ENCODE results near the gene RANGAP1. TPM values are rescaled to one million over a fixed set of nuclear protein-coding genes. Genes with fewer than 3 reads are reported as not detected.
A peak's percentile ranks its signal among the peaks of the same experiment; 100 is the strongest.

The RANGAP1 gene
- total and polyA plus RNA-seq, 2 of the 13 experiments (the other 11 are each of a cell fraction or from before 2014, with no cell fraction given), result 51.8 to 83.9 TPM

DNA sequence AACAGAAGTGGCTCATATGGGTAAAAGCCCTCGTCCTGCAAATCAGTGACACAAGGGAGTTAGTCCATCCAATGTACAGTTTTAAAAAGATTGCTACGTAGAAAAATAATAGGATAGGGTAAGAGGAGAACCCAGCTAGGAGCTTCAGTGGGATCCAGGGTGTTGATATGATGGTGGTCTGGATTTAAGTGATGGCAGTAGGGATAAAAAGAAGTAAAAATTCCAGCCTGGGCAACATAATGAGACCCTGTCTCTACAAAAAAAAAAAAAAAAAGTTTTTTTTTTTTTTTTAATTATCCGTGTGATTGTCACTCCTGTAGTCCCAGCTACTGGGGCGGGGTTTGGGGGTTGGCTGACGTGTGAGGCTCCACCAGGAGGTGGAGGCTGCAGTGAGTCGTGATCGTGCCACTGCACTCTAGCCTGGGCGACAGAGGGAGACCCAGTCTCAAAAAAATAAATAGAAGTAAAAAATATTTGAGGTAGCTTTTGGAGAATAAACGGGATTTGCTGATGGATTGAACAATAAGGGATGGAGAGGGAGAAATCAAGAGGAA is 87.9 kb downstream of the RANGAP1 start:
- peak overlapping the region; percentile 49; the same call in 1 of the 2 replicates for H3K9ac ChIP-seq (ENCODE audit: insufficient read depth, low read depth, low read length)
- peak overlapping the region; percentile 58 to 87 (median 61) for H3K4me3 ChIP-seq (replicated peaks in 1 of 3; ENCODE audit: insufficient read depth in 1 of 3, low read depth in 2 of 3, low read length in 3 of 3)
- peak; percentile 25; the same call in 2 of the 3 replicates for ATAC-seq
- in situ Hi-C loops (cut with HindIII; ENCODE audit: extremely low pct_ligation_motif_present, low pct_unique_long_range_greater_than_20kb), result no loop called here
- no peaks in the 10 kb centered on the region for H3K9me3 ChIP-seq (ENCODE audit: low read length)
- intact Hi-C loops (cut with micrococcal nuclease; ENCODE audit: unreplicated experiment), result no loop called here
- no peak for DNase-seq (ENCODE audit: low spot score)
- H3K27ac ChIP-seq (ENCODE audit: extremely low read length, insufficient read depth, low read length), result no peak overlapping the region
- WGBS (ENCODE audit: low lambda C conversion rate), result 2% methylated on average over 9 of the region's 9 CpGs
- BruUV-seq (replicated peaks), result no TSS peak
- no peaks in the 10 kb centered on the region for H4K20me1 ChIP-seq (ENCODE audit: insufficient read depth, low read length)
- no peaks in the 10 kb centered on the region for H3K79me2 ChIP-seq (ENCODE audit: insufficient read depth, low read length)
- FAIRE-seq, result no peak
- H3K4me1 ChIP-seq (ENCODE audit: insufficient read depth, low read length), result peaks cover 37% of the 10 kb centered on the region
- H3K36me3 ChIP-seq (replicated peaks in 1 of 2; ENCODE audit: control insufficient read depth in 1 of 2, insufficient read depth in 2 of 2, low read length in 2 of 2), result no peaks in the 10 kb centered on the region
- peaks cover 0 to 2% of the 10 kb centered on the region in 2 experiments; a peak in 1 of 5 replicates for H3K27me3 ChIP-seq (ENCODE audit: control insufficient read depth in 1 of 2, insufficient read depth in 2 of 2, low read length in 2 of 2)
- peak overlapping the region; percentile 78 for H2AFZ ChIP-seq (ENCODE audit: low read length)
- POLR2A ChIA-PET, result no interaction called here
- CTCF ChIA-PET (ENCODE audit: low intra/inter-chr PET ratio, low total read pairs), result no interaction called here
- peak overlapping the region; percentile 81 for H3K4me2 ChIP-seq (ENCODE audit: low read depth, low read length)
- peak; percentile 4; the same call in 1 of the 2 replicates for TF ChIP-seq ZNF292 (CRISPR knock-in tag; IDR thresholded peaks at IDR 0.05; ENCODE audit: borderline replicate concordance, low read depth)
- 0 out of 2 replicates have a peak, but pooled peaks have one; percentile 2 for TF ChIP-seq ZNF589 (CRISPR knock-in tag; conservative IDR thresholded peaks at IDR 0.05)
- TF ChIP-seq, protein P1, sequence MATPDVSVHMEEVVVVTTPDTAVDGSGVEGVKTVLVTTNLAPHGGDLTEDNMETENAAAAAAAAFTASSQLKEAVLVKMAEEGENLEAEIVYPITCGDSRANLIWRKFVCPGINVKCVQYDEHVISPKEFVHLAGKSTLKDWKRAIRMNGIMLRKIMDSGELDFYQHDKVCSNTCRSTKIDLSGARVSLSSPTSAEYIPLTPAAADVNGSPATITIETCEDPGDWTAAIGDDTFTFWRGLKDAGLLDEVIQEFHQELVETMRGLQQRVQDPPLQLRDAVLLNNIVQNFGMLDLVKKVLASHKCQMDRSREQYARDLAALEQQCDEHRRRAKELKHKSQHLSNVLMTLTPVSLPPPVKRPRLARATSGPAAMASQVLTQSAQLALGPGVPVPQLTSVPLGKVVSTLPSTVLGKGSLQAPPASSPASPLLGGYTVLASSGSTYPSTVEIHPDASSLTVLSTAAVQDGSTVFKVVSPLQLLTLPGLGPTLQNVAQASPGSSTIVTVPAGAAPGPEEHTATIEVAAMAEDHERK (CRISPR knock-in tag; IDR thresholded peaks at IDR 0.05; ENCODE audit: low read depth), result no peak
- no peak for TF ChIP-seq IRF9 (CRISPR knock-in tag; IDR thresholded peaks at IDR 0.05; ENCODE audit: borderline replicate concordance)
- no peak for TF ChIP-seq MBD4 (IDR thresholded peaks at IDR 0.05; ENCODE audit: borderline replicate concordance, low read length)
- TF ChIP-seq, protein P2, sequence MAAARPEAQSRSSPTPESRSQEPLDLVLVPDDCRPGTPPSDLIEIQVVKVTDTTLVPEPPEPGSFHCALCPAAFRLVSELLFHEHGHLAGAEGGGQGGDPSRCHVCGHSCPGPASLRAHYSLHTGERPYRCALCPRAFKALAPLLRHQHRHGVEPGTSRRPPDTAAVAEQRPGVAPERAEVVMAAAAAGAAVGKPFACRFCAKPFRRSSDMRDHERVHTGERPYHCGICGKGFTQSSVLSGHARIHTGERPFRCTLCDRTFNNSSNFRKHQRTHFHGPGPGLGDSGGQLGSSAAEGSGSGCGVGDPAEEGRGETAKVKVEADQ (CRISPR knock-in tag; IDR thresholded peaks at IDR 0.05; ENCODE audit: borderline replicate concordance), result no peak
- no peak for TF ChIP-seq ZNF282 (IDR thresholded peaks at IDR 0.05; ENCODE audit: partially characterized antibody)
- TF ChIP-seq ZZZ3 (CRISPR knock-in tag; IDR thresholded peaks at IDR 0.05; ENCODE audit: borderline replicate concordance), result no peak
- TF ChIP-seq, protein P3, sequence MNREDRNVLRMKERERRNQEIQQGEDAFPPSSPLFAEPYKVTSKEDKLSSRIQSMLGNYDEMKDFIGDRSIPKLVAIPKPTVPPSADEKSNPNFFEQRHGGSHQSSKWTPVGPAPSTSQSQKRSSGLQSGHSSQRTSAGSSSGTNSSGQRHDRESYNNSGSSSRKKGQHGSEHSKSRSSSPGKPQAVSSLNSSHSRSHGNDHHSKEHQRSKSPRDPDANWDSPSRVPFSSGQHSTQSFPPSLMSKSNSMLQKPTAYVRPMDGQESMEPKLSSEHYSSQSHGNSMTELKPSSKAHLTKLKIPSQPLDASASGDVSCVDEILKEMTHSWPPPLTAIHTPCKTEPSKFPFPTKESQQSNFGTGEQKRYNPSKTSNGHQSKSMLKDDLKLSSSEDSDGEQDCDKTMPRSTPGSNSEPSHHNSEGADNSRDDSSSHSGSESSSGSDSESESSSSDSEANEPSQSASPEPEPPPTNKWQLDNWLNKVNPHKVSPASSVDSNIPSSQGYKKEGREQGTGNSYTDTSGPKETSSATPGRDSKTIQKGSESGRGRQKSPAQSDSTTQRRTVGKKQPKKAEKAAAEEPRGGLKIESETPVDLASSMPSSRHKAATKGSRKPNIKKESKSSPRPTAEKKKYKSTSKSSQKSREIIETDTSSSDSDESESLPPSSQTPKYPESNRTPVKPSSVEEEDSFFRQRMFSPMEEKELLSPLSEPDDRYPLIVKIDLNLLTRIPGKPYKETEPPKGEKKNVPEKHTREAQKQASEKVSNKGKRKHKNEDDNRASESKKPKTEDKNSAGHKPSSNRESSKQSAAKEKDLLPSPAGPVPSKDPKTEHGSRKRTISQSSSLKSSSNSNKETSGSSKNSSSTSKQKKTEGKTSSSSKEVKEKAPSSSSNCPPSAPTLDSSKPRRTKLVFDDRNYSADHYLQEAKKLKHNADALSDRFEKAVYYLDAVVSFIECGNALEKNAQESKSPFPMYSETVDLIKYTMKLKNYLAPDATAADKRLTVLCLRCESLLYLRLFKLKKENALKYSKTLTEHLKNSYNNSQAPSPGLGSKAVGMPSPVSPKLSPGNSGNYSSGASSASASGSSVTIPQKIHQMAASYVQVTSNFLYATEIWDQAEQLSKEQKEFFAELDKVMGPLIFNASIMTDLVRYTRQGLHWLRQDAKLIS (CRISPR knock-in tag; IDR thresholded peaks at IDR 0.05), result no peak
- TF ChIP-seq NONO (IDR thresholded peaks at IDR 0.05), result no peak
- no peak for TF ChIP-seq NONO (CRISPR knock-in tag; conservative IDR thresholded peaks at IDR 0.05)
- no peak for TF ChIP-seq ATF7-NPFF (CRISPR knock-in tag; IDR thresholded peaks at IDR 0.05; ENCODE audit: low read depth)
- TF ChIP-seq ZNF558 (CRISPR knock-in tag; IDR thresholded peaks at IDR 0.05; ENCODE audit: borderline replicate concordance), result no peak
- 0 out of 2 replicates have a peak, but pooled peaks have one; percentile 5 for TF ChIP-seq GFI1 (CRISPR knock-in tag; IDR thresholded peaks at IDR 0.05; ENCODE audit: borderline replicate concordance)
- TF ChIP-seq, protein P4, sequence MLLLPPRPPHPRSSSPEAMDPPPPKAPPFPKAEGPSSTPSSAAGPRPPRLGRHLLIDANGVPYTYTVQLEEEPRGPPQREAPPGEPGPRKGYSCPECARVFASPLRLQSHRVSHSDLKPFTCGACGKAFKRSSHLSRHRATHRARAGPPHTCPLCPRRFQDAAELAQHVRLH (CRISPR knock-in tag; IDR thresholded peaks at IDR 0.05; ENCODE audit: borderline replicate concordance, low read depth), result no peak
